DND-41 (cell line): ENCODE results near the gene FGG.

Experiments
- ATAC-seq: fragments of 200-7000 bp; cut with Tn5 transposase; 3 replicates; pipeline ENCODE4 v1.9.1; 2021; ENCODE audit warnings: low read depth; ENCODE audit not compliant: insufficient read depth
- DNase-seq: peaks from one replicate; pipeline ENCODE4 v3.0.0-alpha.2; 2020
- H2AFZ ChIP-seq: 2 replicates; pipeline ENCODE4 v1.6.0; 2012; ENCODE audit warnings: low read depth, low read length
- H3K27ac ChIP-seq: 2 replicates; pipeline ENCODE4 v1.5.1; 2012; ENCODE audit warnings: low read length, inconsistent platforms
- H3K27me3 ChIP-seq: fragments of 200-600 bp; sonication (generic); 2 replicates; pipeline ENCODE4 v1.6.0; 2012; ENCODE audit warnings: low read length, mild to moderate bottlenecking, inconsistent platforms; ENCODE audit not compliant: insufficient read depth, poor library complexity
- H3K36me3 ChIP-seq: 2 replicates; pipeline ENCODE4 v1.5.1; 2012; ENCODE audit warnings: low read length, inconsistent platforms; ENCODE audit not compliant: insufficient read depth
- H3K4me1 ChIP-seq: 2 replicates; pipeline ENCODE4 v1.5.1; 2012; ENCODE audit warnings: mild to moderate bottlenecking, low read length; ENCODE audit not compliant: insufficient read depth
- H3K4me2 ChIP-seq: 2 replicates; pipeline ENCODE4 v1.6.0; 2012; ENCODE audit warnings: mild to moderate bottlenecking, moderate library complexity, low read length, inconsistent platforms; ENCODE audit not compliant: insufficient read depth
- H3K4me3 ChIP-seq, 2 experiments: fragments of 200-600 bp in 1 of 2; shearing (Covaris generic) in 1 of 2; 2 replicates each; pipeline ENCODE4 v1.5.1; 2012 to 2016; ENCODE audit warnings: inconsistent platforms in 2 of 2, low read length in 2 of 2, mild to moderate bottlenecking in 2 of 2, low read depth in 1 of 2, moderate library complexity in 1 of 2
- H3K79me2 ChIP-seq: 2 replicates; pipeline ENCODE4 v1.6.0; 2012; ENCODE audit warnings: low read length, inconsistent platforms; ENCODE audit not compliant: insufficient read depth
- H3K9ac ChIP-seq: 2 replicates; pipeline ENCODE4 v1.6.0; 2012; ENCODE audit warnings: low read depth, mild to moderate bottlenecking, inconsistent platforms, low read length, moderate library complexity
- H3K9me3 ChIP-seq: 2 replicates; pipeline ENCODE4 v1.5.1; 2012; ENCODE audit warnings: low read length, moderate library complexity, mild to moderate bottlenecking, inconsistent platforms; ENCODE audit not compliant: insufficient read depth, severe bottlenecking
- H4K20me1 ChIP-seq: 2 replicates; pipeline ENCODE4 v1.6.0; 2012; ENCODE audit warnings: low read length; ENCODE audit not compliant: insufficient read depth
- CTCF ChIP-seq: IDR thresholded peaks from 2 replicates; pipeline ENCODE4 v1.5.1; 2012; ENCODE audit warnings: borderline replicate concordance, low read length, moderate library complexity, mild to moderate bottlenecking; ENCODE audit not compliant: poor library complexity, severe bottlenecking; ENCODE audit errors: extremely low read depth
- EZH2 ChIP-seq: IDR thresholded peaks from 3 replicates; pipeline ENCODE4 v1.6.1; 2012; ENCODE audit warnings: borderline replicate concordance, low read depth, mild to moderate bottlenecking, moderate library complexity, low read length, inconsistent platforms; ENCODE audit not compliant: severe bottlenecking

The FGG gene

GRCh38 chr4:154631828-154632227, 19.4 kb upstream of the FGG start:
- Histone ChIP-seq H4K20me1 (no peaks in the 10 kb centered on the region), H3K4me3 (no peak overlapping the region)
- TF ChIP-seq CTCF (no peak), EZH2 (no peak)

GRCh38 chr4:154630324-154630723, 17.9 kb upstream of the FGG start:
- Histone ChIP-seq H3K4me3 (no peak overlapping the region), H4K20me1 (no peaks in the 10 kb centered on the region), H3K79me2 (no peaks in the 10 kb centered on the region), H2AFZ (no peak overlapping the region), H3K27ac (no peak overlapping the region), H3K9me3 (no peaks in the 10 kb centered on the region), H3K27me3 (peaks cover under 1% of the 10 kb centered on the region), H3K9ac (no peak overlapping the region), H3K4me2 (no peak overlapping the region), H3K4me1 (no peaks in the 10 kb centered on the region), H3K36me3 (no peaks in the 10 kb centered on the region)
- no peak for TF ChIP-seq EZH2
- TF ChIP-seq CTCF = no peak
- ATAC-seq = no peak
- no peak for DNase-seq

More at GRCh38 chr4:154631828-154632227, 19.4 kb upstream of the FGG start:
- ATAC-seq (no peak), DNase-seq (no peak)
- Histone ChIP-seq H2AFZ (no peak overlapping the region), H3K79me2 (no peaks in the 10 kb centered on the region), H3K4me1 (no peaks in the 10 kb centered on the region), H3K36me3 (no peaks in the 10 kb centered on the region), H3K27me3 (no peaks in the 10 kb centered on the region), H3K27ac (no peak overlapping the region), H3K9me3 (no peaks in the 10 kb centered on the region), H3K9ac (no peak overlapping the region), H3K4me2 (no peak overlapping the region)

- Histone ChIP-seq H3K4me3 (no peak overlapping the region), H3K79me2 (no peaks in the 10 kb centered on the region), H3K27me3 (peaks cover 3% of the 10 kb centered on the region), H4K20me1 (no peaks in the 10 kb centered on the region), H2AFZ (no peak overlapping the region), H3K27ac (no peak overlapping the region), H3K9ac (no peak overlapping the region), H3K4me1 (no peaks in the 10 kb centered on the region), H3K36me3 (no peaks in the 10 kb centered on the region), H3K9me3 (no peaks in the 10 kb centered on the region), H3K4me2 (no peak overlapping the region)
- DNase-seq (no peak), ATAC-seq (no peak)
- no peak for TF ChIP-seq CTCF
- TF ChIP-seq EZH2 = no peak
Measured at GRCh38 chr4:154626793-154627484, 14.5 kb upstream of the FGG start.
